Measurements from ENCODE around the gene SLC43A3.

SLC43A3 gene

GRCh38 chr11:57358543-57358961 lies 68.4 kb downstream of the SLC43A3 start:
- DNase-seq (ENCODE audit: low read depth, low spot score): no peak

GRCh38 chr11:57357856-57358255 lies 69.1 kb downstream of the SLC43A3 start:
- no peak for DNase-seq (ENCODE audit: low read depth, low spot score)

- DNase-seq (ENCODE audit: low read depth, low spot score): no peak
Observed at GRCh38 chr11:57357310-57357709, 69.6 kb downstream of the SLC43A3 start.

Data from activated CD4-positive, CD25-positive, alpha-beta regulatory T cell treated with anti-CD3 and anti-CD28 coated beads, Interleukin-2, amount 50 U/mL, for 16 hours (primary cell).